Muscle of leg (tissue), 11 donors: ENCODE data around the gene ESPL1. TPM values are rescaled to one million over a fixed set of nuclear protein-coding genes. Genes with fewer than 3 reads are reported as not detected.

Experiments
- DNase-seq: peaks from one replicate; pipeline ENCODE4 v3.0.0; 2013
- H3K27ac ChIP-seq: one replicate; pipeline ENCODE4 v1.5.1; 2013; ENCODE audit warnings: mild to moderate bottlenecking, low read length, control low read depth
- H3K27me3 ChIP-seq: one replicate; pipeline ENCODE4 v1.6.1; 2013; ENCODE audit warnings: low read length; ENCODE audit not compliant: control insufficient read depth, insufficient read depth
- H3K36me3 ChIP-seq: one replicate; pipeline ENCODE4 v1.6.1; 2013; ENCODE audit warnings: low read length; ENCODE audit not compliant: control insufficient read depth, insufficient read depth
- H3K4me1 ChIP-seq: one replicate; pipeline ENCODE4 v1.6.1; 2013; ENCODE audit warnings: low read length; ENCODE audit not compliant: control insufficient read depth, insufficient read depth
- H3K4me3 ChIP-seq: one replicate; pipeline ENCODE4 v1.5.1; 2013; ENCODE audit warnings: low read length, control low read depth
- H3K9me3 ChIP-seq: replicated peaks from 2 replicates; pipeline ENCODE4 v1.6.1; 2013; ENCODE audit warnings: low read depth, low read length; ENCODE audit not compliant: control insufficient read depth
- WGBS: methylation state at CpG from one replicate; pipeline ENCODE4 v1.1.5; 2013; ENCODE audit warnings: missing lambda C conversion rate; ENCODE audit not compliant: insufficient coverage; 5-methylcytosine and 5-hydroxymethylcytosine counted together
- polyA plus RNA-seq, 8 donors: library from polyadenylated mRNA; unstranded; fragments of 120-200 nt; gene quantifications; one replicate each; pipeline versions ENCODE4 v1.2.1 to v1.2.3, GENCODE V29; 2013; ENCODE audit warnings: inconsistent platforms in 1 of 8, low replicate concordance in 1 of 8; ENCODE audit not compliant: insufficient read length in 8 of 8, insufficient read depth in 1 of 8
- total RNA-seq: library from RNA; stranded (reverse); fragments of 120-200 nt; gene quantifications from one replicate; pipeline ENCODE4 v1.2.4, GENCODE V29; 2013

ESPL1 gene
- total and polyA plus RNA-seq, 9 donors: 4.0 to 9.8 (median 5.8) TPM

- DNase-seq: no peak
- Histone ChIP-seq H3K27me3 (no peaks in the 10 kb centered on the region), H3K4me3 (no peak overlapping the region), H3K27ac (no peak overlapping the region), H3K4me1 (no peaks in the 10 kb centered on the region), H3K9me3 (no peaks in the 10 kb centered on the region), H3K36me3 (peaks cover 7% of the 10 kb centered on the region)
- WGBS: 80% methylated on average over 5 of the region's 6 CpGs
Measured at GRCh38 chr12:53259891-53260290, 8.2 kb upstream of the ESPL1 start.

- WGBS: no CpG with 5 or more reads among the region's 2 CpGs
- Histone ChIP-seq H3K27me3 (no peaks in the 10 kb centered on the region), H3K9me3 (no peaks in the 10 kb centered on the region), H3K36me3 (peaks cover 14% of the 10 kb centered on the region), H3K4me3 (no peak overlapping the region), H3K27ac (no peak overlapping the region), H3K4me1 (peaks cover 17% of the 10 kb centered on the region)
- no peak for DNase-seq
Measured at GRCh38 chr12:53265783-53266182, 2.3 kb upstream of the ESPL1 start.

GRCh38 chr12:53267306-53267998 is 647 bp upstream of the ESPL1 start:
- 33% methylated on average over 5 of the region's 18 CpGs for WGBS
- Histone ChIP-seq H3K27ac (peak overlapping the region; percentile 47), H3K4me3 (peak overlapping the region; percentile 79), H3K9me3 (no peaks in the 10 kb centered on the region), H3K36me3 (peaks cover 15% of the 10 kb centered on the region), H3K4me1 (peaks cover 17% of the 10 kb centered on the region), H3K27me3 (no peaks in the 10 kb centered on the region)
- DNase-seq: no peak

- H3K36me3 ChIP-seq: peaks cover 17% of the 10 kb centered on the region
- 55% methylated on average over 15 of the region's 20 CpGs for WGBS
Measured at GRCh38 chr12:53268630-53269562, 797 bp downstream of the ESPL1 start.

GRCh38 chr12:53274445-53274844 is 6.3 kb downstream of the ESPL1 start:
- Histone ChIP-seq H3K36me3 (peaks cover 47% of the 10 kb centered on the region), H3K27me3 (no peaks in the 10 kb centered on the region), H3K4me1 (peaks cover 7% of the 10 kb centered on the region), H3K27ac (no peak overlapping the region), H3K9me3 (no peaks in the 10 kb centered on the region), H3K4me3 (no peak overlapping the region)
- DNase-seq: no peak
- 94% methylated on average over 4 of the region's 5 CpGs for WGBS

More at GRCh38 chr12:53268630-53269562, 797 bp downstream of the ESPL1 start:
- Histone ChIP-seq H3K4me1 (peaks cover 17% of the 10 kb centered on the region), H3K9me3 (no peaks in the 10 kb centered on the region), H3K27ac (no peak overlapping the region), H3K27me3 (no peaks in the 10 kb centered on the region), H3K4me3 (peak overlapping the region; percentile 79)
- no peak for DNase-seq

- 96% methylated on average over 10 of the region's 11 CpGs for WGBS
- H3K9me3 ChIP-seq: no peaks in the 10 kb centered on the region
- no peak for DNase-seq
- no peak overlapping the region for H3K4me3 ChIP-seq
- H3K27ac ChIP-seq: no peak overlapping the region
- no peaks in the 10 kb centered on the region for H3K4me1 ChIP-seq
- no peaks in the 10 kb centered on the region for H3K27me3 ChIP-seq
- H3K36me3 ChIP-seq: peaks cover 45% of the 10 kb centered on the region
Measured at GRCh38 chr12:53276511-53276910, 8.4 kb downstream of the ESPL1 start.

GRCh38 chr12:53277981-53278380 is 9.9 kb downstream of the ESPL1 start:
- 94% methylated on average over 2 of the region's 9 CpGs for WGBS
- H3K4me3 ChIP-seq: no peak overlapping the region
- H3K4me1 ChIP-seq: no peaks in the 10 kb centered on the region
- peaks cover 52% of the 10 kb centered on the region for H3K36me3 ChIP-seq
- H3K27ac ChIP-seq: no peak overlapping the region
- DNase-seq: no peak
- H3K9me3 ChIP-seq: no peaks in the 10 kb centered on the region
- H3K27me3 ChIP-seq: no peaks in the 10 kb centered on the region

GRCh38 chr12:53279283-53279869 is 11.3 kb downstream of the ESPL1 start:
- Histone ChIP-seq H3K27ac (no peak overlapping the region), H3K4me1 (no peaks in the 10 kb centered on the region), H3K9me3 (no peaks in the 10 kb centered on the region), H3K27me3 (no peaks in the 10 kb centered on the region), H3K4me3 (no peak overlapping the region), H3K36me3 (peaks cover 59% of the 10 kb centered on the region)
- WGBS: 87% methylated on average over 2 of the region's 3 CpGs
- no peak for DNase-seq

GRCh38 chr12:53279888-53280498 is 11.9 kb downstream of the ESPL1 start:
- H3K27me3 ChIP-seq: no peaks in the 10 kb centered on the region
- H3K36me3 ChIP-seq: peaks cover 57% of the 10 kb centered on the region
- H3K9me3 ChIP-seq: no peaks in the 10 kb centered on the region
- H3K4me3 ChIP-seq: no peak overlapping the region
- no peak overlapping the region for H3K27ac ChIP-seq
- no peaks in the 10 kb centered on the region for H3K4me1 ChIP-seq
- 91% methylated on average over 2 of the region's 9 CpGs for WGBS
- no peak for DNase-seq

GRCh38 chr12:53286448-53286847 is 18.3 kb downstream of the ESPL1 start:
- Histone ChIP-seq H3K36me3 (peaks cover 63% of the 10 kb centered on the region), H3K9me3 (no peaks in the 10 kb centered on the region), H3K27me3 (no peaks in the 10 kb centered on the region), H3K4me1 (no peaks in the 10 kb centered on the region), H3K27ac (no peak overlapping the region), H3K4me3 (no peak overlapping the region)
- no peak for DNase-seq
- 77% methylated on average over 5 of the region's 9 CpGs for WGBS
